DND-41 (cell line): ENCODE results near the gene MCM6.
A peak's percentile ranks its signal among the peaks of the same experiment; 100 is the strongest.

ENCODE experiments used
- ATAC-seq: fragments of 200-7000 bp; cut with Tn5 transposase; 3 replicates; pipeline ENCODE4 v1.9.1; 2021; ENCODE audit warnings: low read depth; ENCODE audit not compliant: insufficient read depth
- DNase-seq: peaks from one replicate; pipeline ENCODE4 v3.0.0-alpha.2; 2020
- H2AFZ ChIP-seq: 2 replicates; pipeline ENCODE4 v1.6.0; 2012; ENCODE audit warnings: low read depth, low read length
- H3K27ac ChIP-seq: 2 replicates; pipeline ENCODE4 v1.5.1; 2012; ENCODE audit warnings: low read length, inconsistent platforms
- H3K27me3 ChIP-seq: fragments of 200-600 bp; sonication (generic); 2 replicates; pipeline ENCODE4 v1.6.0; 2012; ENCODE audit warnings: low read length, mild to moderate bottlenecking, inconsistent platforms; ENCODE audit not compliant: insufficient read depth, poor library complexity
- H3K36me3 ChIP-seq: 2 replicates; pipeline ENCODE4 v1.5.1; 2012; ENCODE audit warnings: low read length, inconsistent platforms; ENCODE audit not compliant: insufficient read depth
- H3K4me1 ChIP-seq: 2 replicates; pipeline ENCODE4 v1.5.1; 2012; ENCODE audit warnings: mild to moderate bottlenecking, low read length; ENCODE audit not compliant: insufficient read depth
- H3K4me2 ChIP-seq: 2 replicates; pipeline ENCODE4 v1.6.0; 2012; ENCODE audit warnings: mild to moderate bottlenecking, moderate library complexity, low read length, inconsistent platforms; ENCODE audit not compliant: insufficient read depth
- H3K4me3 ChIP-seq, 2 experiments: fragments of 200-600 bp in 1 of 2; shearing (Covaris generic) in 1 of 2; 2 replicates each; pipeline ENCODE4 v1.5.1; 2012 to 2016; ENCODE audit warnings: inconsistent platforms in 2 of 2, low read length in 2 of 2, mild to moderate bottlenecking in 2 of 2, low read depth in 1 of 2, moderate library complexity in 1 of 2
- H3K79me2 ChIP-seq: 2 replicates; pipeline ENCODE4 v1.6.0; 2012; ENCODE audit warnings: low read length, inconsistent platforms; ENCODE audit not compliant: insufficient read depth
- H3K9ac ChIP-seq: 2 replicates; pipeline ENCODE4 v1.6.0; 2012; ENCODE audit warnings: low read depth, mild to moderate bottlenecking, inconsistent platforms, low read length, moderate library complexity
- H3K9me3 ChIP-seq: 2 replicates; pipeline ENCODE4 v1.5.1; 2012; ENCODE audit warnings: low read length, moderate library complexity, mild to moderate bottlenecking, inconsistent platforms; ENCODE audit not compliant: insufficient read depth, severe bottlenecking
- H4K20me1 ChIP-seq: 2 replicates; pipeline ENCODE4 v1.6.0; 2012; ENCODE audit warnings: low read length; ENCODE audit not compliant: insufficient read depth
- CTCF ChIP-seq: IDR thresholded peaks from 2 replicates; pipeline ENCODE4 v1.5.1; 2012; ENCODE audit warnings: borderline replicate concordance, low read length, moderate library complexity, mild to moderate bottlenecking; ENCODE audit not compliant: poor library complexity, severe bottlenecking; ENCODE audit errors: extremely low read depth
- EZH2 ChIP-seq: IDR thresholded peaks from 3 replicates; pipeline ENCODE4 v1.6.1; 2012; ENCODE audit warnings: borderline replicate concordance, low read depth, mild to moderate bottlenecking, moderate library complexity, low read length, inconsistent platforms; ENCODE audit not compliant: severe bottlenecking

Gene MCM6

GRCh38 chr2:135905679-135906078 is 29.4 kb upstream of the MCM6 start:
- Histone ChIP-seq H3K27ac (no peak overlapping the region), H3K9ac (no peak overlapping the region), H3K36me3 (peaks cover 54% of the 10 kb centered on the region), H4K20me1 (no peaks in the 10 kb centered on the region), H3K9me3 (no peaks in the 10 kb centered on the region), H3K4me2 (no peak overlapping the region), H3K79me2 (no peaks in the 10 kb centered on the region), H3K4me3 (no peak overlapping the region), H3K27me3 (no peaks in the 10 kb centered on the region), H2AFZ (no peak overlapping the region), H3K4me1 (no peaks in the 10 kb centered on the region)
- ATAC-seq (no peak), DNase-seq (no peak)
- TF ChIP-seq EZH2: no peak
- TF ChIP-seq CTCF: no peak

GRCh38 chr2:135904341-135904989 is 28.2 kb upstream of the MCM6 start:
- H4K20me1 ChIP-seq: no peaks in the 10 kb centered on the region
- no peak for TF ChIP-seq EZH2
- TF ChIP-seq CTCF: no peak
- no peak overlapping the region for H3K4me2 ChIP-seq
- H3K36me3 ChIP-seq: peaks cover 43% of the 10 kb centered on the region
- no peak overlapping the region for H3K9ac ChIP-seq
- H3K79me2 ChIP-seq: no peaks in the 10 kb centered on the region
- H3K4me3 ChIP-seq: no peak overlapping the region
- DNase-seq: no peak
- H3K4me1 ChIP-seq: no peaks in the 10 kb centered on the region
- H2AFZ ChIP-seq: no peak overlapping the region
- H3K27ac ChIP-seq: no peak overlapping the region
- no peaks in the 10 kb centered on the region for H3K27me3 ChIP-seq
- ATAC-seq: peak; percentile 22; the same call in 1 of the 3 replicates
- no peaks in the 10 kb centered on the region for H3K9me3 ChIP-seq

GRCh38 chr2:135903650-135904049 is 27.4 kb upstream of the MCM6 start:
- Histone ChIP-seq H3K79me2 (no peaks in the 10 kb centered on the region), H3K27me3 (no peaks in the 10 kb centered on the region), H3K4me2 (no peak overlapping the region), H2AFZ (no peak overlapping the region), H3K4me3 (no peak overlapping the region), H3K27ac (no peak overlapping the region), H4K20me1 (no peaks in the 10 kb centered on the region), H3K4me1 (no peaks in the 10 kb centered on the region), H3K9me3 (no peaks in the 10 kb centered on the region), H3K36me3 (peaks cover 36% of the 10 kb centered on the region), H3K9ac (no peak overlapping the region)
- DNase-seq (no peak), ATAC-seq (no peak)
- TF ChIP-seq EZH2 (no peak), CTCF (no peak)
